Ovary (tissue), 9 donors: Measurements from ENCODE around the gene KIF3C. TPM values are rescaled to one million over a fixed set of nuclear protein-coding genes. Genes with fewer than 3 reads are reported as not detected.

Source experiments
- DNase-seq, 5 donors: peaks; one replicate each; pipeline ENCODE4 v3.0.0-alpha.2; 2019 to 2020
- H3K27ac ChIP-seq, 2 donors: fragments of 200-600 bp; one replicate each; pipeline versions ENCODE4 v1.5.1 to v1.8.0; 2019 to 2022
- H3K27me3 ChIP-seq: fragments of 200-600 bp; one replicate; pipeline ENCODE4 v1.8.0; 2022
- H3K36me3 ChIP-seq: fragments of 200-600 bp; sonication (generic); one replicate; pipeline ENCODE4 v1.5.1; 2019
- H3K4me1 ChIP-seq: one replicate; pipeline ENCODE4 v1.8.1; 2013; ENCODE audit warnings: mild to moderate bottlenecking, moderate library complexity; ENCODE audit not compliant: insufficient read depth
- H3K4me3 ChIP-seq: fragments of 200-600 bp; sonication (generic); one replicate; pipeline ENCODE4 v1.5.1; 2017
- H3K9me3 ChIP-seq, 2 donors: fragments of 200-600 bp in 1 of 2; sonication (generic) in 1 of 2; one replicate each; pipeline versions ENCODE4 v1.5.1 to v1.8.1; 2013 to 2019; ENCODE audit warnings: mild to moderate bottlenecking in 1 of 2, moderate library complexity in 1 of 2
- CTCF ChIP-seq, 3 donors: fragments of 450-650 bp in 2 of 3; fragments of 200-600 bp in 1 of 3; IDR thresholded peaks; one replicate each; pipeline versions ENCODE4 v1.5.1 to v1.8.0; 2016 to 2022; ENCODE audit warnings: antibody characterized with exemption in 3 of 3, mild to moderate bottlenecking in 1 of 3
- EP300 ChIP-seq: sonication (generic); formaldehyde crosslinking; IDR thresholded peaks from one replicate; pipeline ENCODE4 v1.6.1; 2017; ENCODE audit warnings: antibody characterized with exemption
- POLR2A ChIP-seq: fragments of 450-650 bp; IDR thresholded peaks from one replicate; pipeline ENCODE4 v1.6.1; 2017; ENCODE audit warnings: antibody characterized with exemption, mild to moderate bottlenecking, moderate library complexity
- WGBS, 3 donors: extraction: QIAGEN DNeasy Blood & Tissue Kit in 1 of 3; methylation state at CpG; one replicate each; pipeline versions ENCODE4 v1.1.5 to v1.1.7; 2013 to 2017; 5-methylcytosine and 5-hydroxymethylcytosine counted together
- intact Hi-C, 4 donors: fragments of 100-400 bp; cut with DNase I; formaldehyde crosslinking; loops; one replicate each; pipeline versions ENCODE4 v1.11.0 to v1.15.1; 2022 to 2023
- polyA plus RNA-seq, 2 donors: library from polyadenylated mRNA; stranded (reverse); fragments of 200-250 nt in 1 of 2; fragments of 350-450 nt in 1 of 2; fragmentation: Illumina TruSeq in 1 of 2; extraction: RNeasy Lipid Tissue Mini Kit (QIAGEN cat#74804) in 1 of 2; gene quantifications; one replicate each; pipeline ENCODE4 v1.2.3, GENCODE V29; 2013 to 2014
- small RNA-seq: library from RNA; depleted of rRNA; stranded (forward); fragments of <200 nt; gene quantifications from one replicate; pipeline ENCODE3, GENCODE V24; 2016
- total RNA-seq, 7 donors: library from RNA; depleted of rRNA in 2 of 7; stranded (reverse); fragments of >200 nt in 2 of 7; fragmentation: NEBNext Ultra II Directional in 3 of 7; extraction: Animal tissue kit (Norgen Biotek cat#: 25700) in 3 of 7; gene quantifications; one replicate each; pipeline versions ENCODE4 v1.1.0 to v1.2.4, GENCODE V29; 2016 to 2023
- donor health status: DM: no; HTN: no; CAD: no; lungs with moderate emphysema.
- donor health status: DM: no; HTN: no; CAD: no.
- donor health status: Bipolar disorder and iron deficiency.
- donor health status: DM: yes; HTN: yes; CAD: no.
- donor health status: DM: no; HTN: no; CAD: no.
- donor health status: DM: yes; HTN: yes; CAD: no.

KIF3C gene
- total and polyA plus RNA-seq, 9 donors = 5.1 to 16.0 (median 8.1) TPM

GRCh38 chr2:25878361-25879132, 103.8 kb downstream of the KIF3C start, which contains the start of gene ASXL2:
Gene ASXL2 (minus strand): TSS chr2:25878487. CDS start chr2:25878222, 265 bp downstream.
- TF ChIP-seq EP300 = no peak
- TF ChIP-seq POLR2A = peak; percentile 56
- peak within 1 kb of the TSS; percentile 65 to 82 for H3K27ac ChIP-seq
- no peaks in the 10 kb centered on the region for H3K27me3 ChIP-seq
- intact Hi-C loops = no loop called here
- no peaks in the 10 kb centered on the region for H3K9me3 ChIP-seq
- no peaks in the 10 kb centered on the region for H3K36me3 ChIP-seq
- H3K4me1 ChIP-seq = peaks cover 4% of the 10 kb centered on the region
- peak; percentile 95 to 98 (median 95) for DNase-seq
- WGBS, 3 donors = 1 to 2% (median 1%) methylated on average over 49 to 56 of the region's 56 CpGs
- H3K4me3 ChIP-seq = peak within 1 kb of the TSS; percentile 77

GRCh38 chr2:25877431-25878360, 104.6 kb downstream of the KIF3C start:
- H3K27ac ChIP-seq = peak overlapping the region; percentile 65 to 82
- H3K4me1 ChIP-seq = peaks cover 4% of the 10 kb centered on the region
- DNase-seq = peak; percentile 25 to 58 (median 42)
- no peaks in the 10 kb centered on the region for H3K27me3 ChIP-seq
- WGBS, 3 donors = 0% methylated on average over 64 of the region's 64 CpGs
- peak overlapping the region; percentile 77 for H3K4me3 ChIP-seq
- no peaks in the 10 kb centered on the region for H3K36me3 ChIP-seq
- no peaks in the 10 kb centered on the region for H3K9me3 ChIP-seq
- no peak for TF ChIP-seq EP300
- TF ChIP-seq CTCF (IDR thresholded peaks at IDR 0.05) = no peak
- intact Hi-C loops = no loop called here

Small RNAs within 50 kb of the gene (small RNA-seq; reads per million reads assigned to genes)
- gene NDUFB4P4 (not detected), gene UQCRHP2 (not detected)

Other genes with a start within 250 kb of the KIF3C start
- gene ASXL2, start 104.0 kb downstream of the KIF3C start, total RNA-seq = 10 to 100 TPM in 6 of 7 donors, 1 to 10 TPM in 1; 7.2 to 25.0 (median 17.8) TPM
- gene ASXL2, start 104.0 kb downstream of the KIF3C start, polyA plus RNA-seq = 10 to 100 TPM in 1 of 2 donors, 1 to 10 TPM in 1; 3.0 to 13.5 TPM
- gene RAB10, start 51.6 kb upstream of the KIF3C start, total RNA-seq = 100 to 1,000 TPM in 2 of 7 donors, 10 to 100 TPM in 5; 65.0 to 109 (median 93.6) TPM
- gene RAB10, start 51.6 kb upstream of the KIF3C start, polyA plus RNA-seq = 100 to 1,000 TPM in 1 of 2 donors, 10 to 100 TPM in 1; 37.6 to 112 TPM
- gene GAREM2, start 190.6 kb upstream of the KIF3C start, total RNA-seq = 10 to 100 TPM in 1 of 7 donors, 1 to 10 TPM in 6; 1.0 to 13.5 (median 6.2) TPM
- gene GAREM2, start 190.6 kb upstream of the KIF3C start, polyA plus RNA-seq = 1 to 10 TPM; 2.4 to 3.1 TPM